Measurements from ENCODE around the gene TMEM269. TPM values are rescaled to one million over a fixed set of nuclear protein-coding genes. Genes with fewer than 3 reads are reported as not detected.

The TMEM269 gene
- total and polyA plus RNA-seq, 7 donors: 0.04 TPM; not detected in 6

GRCh38 chr1:42815941-42816584, 31.3 kb downstream of the TMEM269 start:
- 36 to 38% methylated on average over 7 of the region's 7 CpGs for WGBS, 2 donors
- Histone ChIP-seq H3K4me1 (peaks cover 0 to 21% (median 14%) of the 10 kb centered on the region in 4 donors), H3K36me3 (peaks cover 0 to 4% (median 0%) of the 10 kb centered on the region in 4 donors), H3K9me3 (no peaks in the 10 kb centered on the region), H3K27ac (peak overlapping the region; percentile 96 to 98 (median 98)), H3K27me3 (no peaks in the 10 kb centered on the region), H3K4me3 (peak overlapping the region; percentile 66 to 82 (median 77))
- intact Hi-C loops (cut with DNase I): loop anchor here (1.0 to 2.0 kb wide), 2 partner anchors 49 to 109 kb away; partner anchors contain the start of genes C1orf50 and P3H1
- no peak for TF ChIP-seq EP300 (IDR thresholded peaks at IDR 0.05)
- TF ChIP-seq, protein P1, sequence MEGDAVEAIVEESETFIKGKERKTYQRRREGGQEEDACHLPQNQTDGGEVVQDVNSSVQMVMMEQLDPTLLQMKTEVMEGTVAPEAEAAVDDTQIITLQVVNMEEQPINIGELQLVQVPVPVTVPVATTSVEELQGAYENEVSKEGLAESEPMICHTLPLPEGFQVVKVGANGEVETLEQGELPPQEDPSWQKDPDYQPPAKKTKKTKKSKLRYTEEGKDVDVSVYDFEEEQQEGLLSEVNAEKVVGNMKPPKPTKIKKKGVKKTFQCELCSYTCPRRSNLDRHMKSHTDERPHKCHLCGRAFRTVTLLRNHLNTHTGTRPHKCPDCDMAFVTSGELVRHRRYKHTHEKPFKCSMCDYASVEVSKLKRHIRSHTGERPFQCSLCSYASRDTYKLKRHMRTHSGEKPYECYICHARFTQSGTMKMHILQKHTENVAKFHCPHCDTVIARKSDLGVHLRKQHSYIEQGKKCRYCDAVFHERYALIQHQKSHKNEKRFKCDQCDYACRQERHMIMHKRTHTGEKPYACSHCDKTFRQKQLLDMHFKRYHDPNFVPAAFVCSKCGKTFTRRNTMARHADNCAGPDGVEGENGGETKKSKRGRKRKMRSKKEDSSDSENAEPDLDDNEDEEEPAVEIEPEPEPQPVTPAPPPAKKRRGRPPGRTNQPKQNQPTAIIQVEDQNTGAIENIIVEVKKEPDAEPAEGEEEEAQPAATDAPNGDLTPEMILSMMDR (IDR thresholded peaks at IDR 0.05): no peak
- no peak for TF ChIP-seq POLR2AphosphoS5 (IDR thresholded peaks at IDR 0.05)
- no peak for TF ChIP-seq POLR2A (IDR thresholded peaks at IDR 0.05)
- DNase-seq: no peak

DNA sequence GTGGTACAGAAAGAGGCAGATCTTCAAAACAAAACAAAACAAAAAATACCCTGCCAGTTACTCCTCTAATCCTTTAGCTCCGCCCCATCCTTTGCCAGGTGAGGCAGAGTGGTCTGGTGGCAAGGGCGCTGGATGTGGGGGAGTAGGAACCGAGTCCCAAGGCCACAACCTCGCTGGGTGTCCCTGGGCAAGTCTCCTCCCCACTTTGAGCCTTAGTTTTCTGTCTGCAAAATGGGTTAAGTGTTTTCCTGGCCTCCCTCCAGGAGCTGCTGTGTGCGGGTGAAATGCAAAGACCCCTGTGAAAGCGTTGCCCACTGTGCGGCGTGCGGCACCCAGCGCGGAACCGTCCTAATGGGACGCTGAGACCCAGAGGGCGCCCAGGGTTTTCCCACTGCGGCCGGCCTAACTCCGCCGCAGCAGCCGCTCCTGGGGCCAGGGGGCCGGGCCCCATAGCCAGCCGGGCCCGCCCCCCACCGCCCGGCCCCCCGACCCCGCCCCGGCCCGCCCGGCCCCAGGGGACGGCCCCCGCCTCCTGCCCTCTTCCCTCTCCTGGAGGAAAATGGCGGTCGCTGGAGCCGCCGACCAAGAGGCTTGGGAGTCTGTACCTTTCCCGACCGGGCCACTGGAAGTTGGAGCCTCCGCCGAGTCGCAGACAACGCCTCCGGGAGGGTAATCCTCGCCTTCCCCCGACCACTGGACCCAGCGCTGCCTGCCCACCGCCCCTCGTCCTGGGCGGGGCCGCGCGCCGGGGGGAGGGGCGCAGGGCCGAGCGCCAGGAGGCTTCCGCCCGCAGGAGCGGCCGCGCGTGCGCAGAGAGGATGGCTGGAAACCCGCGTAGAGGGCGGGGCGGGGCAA, 32.0 kb downstream of the TMEM269 start, which contains the start of the genes ERMAP and SVBP:
ERMAP (plus strand) TSS at position 538 of the 855 bp plus-strand sequence. CDS start 13,327 bp downstream, outside the sequence.
SVBP (minus strand) TSS at position 813 of the 855 bp plus-strand sequence. CDS start 853 bp downstream, outside the sequence.
- no peaks in the 10 kb centered on the region for H3K36me3 ChIP-seq
- H3K27ac ChIP-seq: peak within 1 kb of the TSS; percentile 96 to 98 (median 98)
- H3K27me3 ChIP-seq: no peaks in the 10 kb centered on the region
- intact Hi-C loops (cut with DNase I): loop anchor here (1.0 to 2.0 kb wide), 3 partner anchors 29 to 108 kb away; partner anchors contain the start of genes C1orf50, P3H1 and ZNF691
- H3K4me3 ChIP-seq: peak within 1 kb of the TSS; percentile 66 to 82 (median 77)
- H3K9me3 ChIP-seq: no peaks in the 10 kb centered on the region
- 1% methylated on average over 66 of the region's 66 CpGs for WGBS, 2 donors
- H3K4me1 ChIP-seq: peaks cover 0 to 21% (median 14%) of the 10 kb centered on the region in 4 donors
- peak; percentile 7 to 72 (median 55) for TF ChIP-seq POLR2AphosphoS5 (IDR thresholded peaks at IDR 0.05)
- TF ChIP-seq, protein P1 (IDR thresholded peaks at IDR 0.05): no peak
- no peak for TF ChIP-seq EP300 (IDR thresholded peaks at IDR 0.05)
- TF ChIP-seq POLR2A (IDR thresholded peaks at IDR 0.05): no peak
- DNase-seq: peak; percentile 95

DNA sequence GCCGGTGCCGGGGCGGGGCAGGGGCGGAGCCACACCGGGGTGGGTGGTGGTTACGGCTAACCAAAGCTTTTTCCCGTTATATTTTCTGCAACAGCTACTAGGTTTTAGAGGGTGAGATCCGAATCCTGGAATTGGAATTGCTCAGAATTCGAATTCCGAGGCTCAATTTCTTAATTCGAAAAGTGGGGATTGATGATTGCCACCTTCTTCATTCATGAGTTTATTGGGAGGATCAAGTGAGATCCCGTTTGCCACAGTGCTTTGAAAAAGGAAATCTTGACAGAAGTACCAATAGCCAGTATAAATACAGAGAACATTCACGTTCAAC, 32.6 kb downstream of the TMEM269 start:
- no peaks in the 10 kb centered on the region for H3K27me3 ChIP-seq
- WGBS, 2 donors: 1 to 2% methylated on average over 13 of the region's 13 CpGs
- peaks cover 0 to 24% (median 14%) of the 10 kb centered on the region in 4 donors for H3K4me1 ChIP-seq
- no peaks in the 10 kb centered on the region for H3K36me3 ChIP-seq
- no peak for TF ChIP-seq EP300 (IDR thresholded peaks at IDR 0.05)
- TF ChIP-seq, protein P1 (IDR thresholded peaks at IDR 0.05): no peak
- no peak for TF ChIP-seq POLR2A (IDR thresholded peaks at IDR 0.05)
- TF ChIP-seq POLR2AphosphoS5 (IDR thresholded peaks at IDR 0.05): no peak
- H3K27ac ChIP-seq: peak overlapping the region; percentile 96 to 98 (median 98)
- intact Hi-C loops (cut with DNase I): loop anchor here (1.0 to 2.0 kb wide), 2 partner anchors 29 to 107 kb away; partner anchors contain the start of gene ZNF691
- peak overlapping the region; percentile 66 to 82 (median 77) for H3K4me3 ChIP-seq
- H3K9me3 ChIP-seq: no peaks in the 10 kb centered on the region
- DNase-seq: no peak

- Histone ChIP-seq H3K4me3 (peak overlapping the region in 3 of 4 donors; percentile 77 to 82 (median 77)), H3K27ac (no peak overlapping the region), H3K4me1 (peaks cover 0 to 30% (median 17%) of the 10 kb centered on the region in 4 donors), H3K27me3 (no peaks in the 10 kb centered on the region), H3K36me3 (no peaks in the 10 kb centered on the region), H3K9me3 (no peaks in the 10 kb centered on the region)
- intact Hi-C loops (cut with DNase I): loop anchor here (1.0 to 2.0 kb wide), 2 partner anchors 28 to 107 kb away; partner anchors contain the start of gene ZNF691
- no peak for DNase-seq
- TF ChIP-seq POLR2AphosphoS5 (IDR thresholded peaks at IDR 0.05) (no peak), EP300 (IDR thresholded peaks at IDR 0.05) (no peak), POLR2A (IDR thresholded peaks at IDR 0.05) (no peak)
- TF ChIP-seq, protein P1 (IDR thresholded peaks at IDR 0.05): no peak
- 96 to 97% methylated on average over 3 of the region's 3 CpGs for WGBS, 2 donors
Observed at GRCh38 chr1:42817976-42818375, 33.2 kb downstream of the TMEM269 start.
